OCI-M1 (cell line): ENCODE data around the gene PRELID3B.

Experiments
- DNase-seq: peaks from one replicate; lab custom pipeline; 2025; lab: John Stamatoyannopoulos, UW

Gene PRELID3B

DNA sequence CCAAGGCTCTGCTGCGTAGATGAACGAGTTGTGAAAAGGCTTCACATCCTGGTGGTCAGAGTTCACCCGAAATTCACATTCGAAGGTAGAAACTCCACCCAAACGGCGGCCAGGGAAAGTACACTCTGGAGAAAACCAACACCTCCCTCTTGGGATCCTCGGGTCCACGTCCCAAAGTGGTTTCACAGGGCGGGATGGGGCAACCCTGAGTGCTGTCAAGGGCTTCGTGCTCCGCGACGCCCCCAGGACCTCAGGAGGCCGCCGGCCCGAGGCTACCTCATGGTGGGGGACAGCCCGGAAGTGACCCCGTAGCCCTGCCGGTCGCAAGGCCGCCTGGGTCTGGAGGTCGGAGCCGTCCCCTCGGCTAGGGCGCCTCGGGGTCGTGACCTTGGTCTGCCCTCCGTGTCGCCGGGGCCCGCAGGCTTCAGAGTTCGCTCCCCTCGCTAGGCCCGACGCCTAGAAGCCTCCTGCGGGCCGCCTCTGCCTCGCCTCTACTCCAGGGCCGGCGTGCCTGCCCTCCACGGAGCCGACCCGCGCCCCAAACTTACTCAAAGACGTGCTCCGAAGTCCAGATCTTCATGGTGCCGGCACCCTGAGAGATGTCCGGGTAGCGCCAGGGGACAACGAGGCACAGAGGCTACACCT, at the start of gene PRELID3B:
Gene PRELID3B (minus strand): TSS at position 636 of the 645 bp plus-strand sequence. CDS start 56 bp downstream, at position 580.
- DNase-seq: peak; percentile 72

DNA sequence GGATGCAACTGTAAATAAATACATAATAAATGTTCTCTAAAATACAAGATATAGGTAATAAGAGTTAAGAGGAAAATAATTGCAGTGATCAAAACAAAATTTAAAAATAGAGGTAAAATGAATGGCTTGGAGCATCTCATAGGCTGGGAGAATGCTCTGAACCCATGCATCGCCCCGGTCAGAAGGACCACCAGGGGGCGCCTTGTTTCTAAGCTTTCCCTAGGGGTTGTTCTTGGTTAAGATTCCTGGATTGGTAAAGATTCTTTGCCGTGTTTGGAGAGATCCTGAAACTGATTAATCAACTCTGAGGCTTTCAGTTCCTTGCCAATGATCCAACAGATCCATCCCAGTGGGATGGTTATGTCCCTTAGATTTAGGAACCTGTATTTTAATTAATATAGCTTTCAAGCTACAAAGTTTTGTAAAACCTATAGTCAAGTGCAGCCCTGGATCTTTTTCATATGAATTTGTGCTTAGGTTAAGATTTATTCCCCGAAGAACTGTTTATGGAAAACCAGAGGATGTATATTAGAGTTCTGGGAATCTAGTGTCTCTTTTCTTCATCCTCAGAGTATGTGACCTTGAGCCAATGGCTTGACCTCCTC, 45.3 kb upstream of the PRELID3B start:
- DNase-seq: peak; percentile 82

DNA sequence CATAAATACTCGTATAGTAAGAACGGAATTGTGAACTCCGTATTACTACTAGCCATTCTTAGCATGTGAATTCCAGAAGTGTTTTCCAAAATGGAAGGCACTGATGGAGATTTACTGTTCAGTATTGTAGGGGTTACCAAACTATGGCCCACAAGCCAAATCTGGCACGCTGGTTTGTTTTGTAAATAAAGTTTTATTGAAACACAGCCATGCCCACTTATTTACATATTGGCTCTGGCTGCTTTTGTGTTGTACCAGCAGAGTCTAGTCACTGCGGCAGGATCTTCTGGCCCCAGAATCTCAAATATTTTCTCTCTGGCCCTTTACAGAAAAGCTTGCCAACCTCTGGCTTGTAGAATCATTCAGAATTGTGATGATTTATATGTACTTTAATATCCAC, 44.3 kb upstream of the PRELID3B start:
- DNase-seq: no peak

DNA sequence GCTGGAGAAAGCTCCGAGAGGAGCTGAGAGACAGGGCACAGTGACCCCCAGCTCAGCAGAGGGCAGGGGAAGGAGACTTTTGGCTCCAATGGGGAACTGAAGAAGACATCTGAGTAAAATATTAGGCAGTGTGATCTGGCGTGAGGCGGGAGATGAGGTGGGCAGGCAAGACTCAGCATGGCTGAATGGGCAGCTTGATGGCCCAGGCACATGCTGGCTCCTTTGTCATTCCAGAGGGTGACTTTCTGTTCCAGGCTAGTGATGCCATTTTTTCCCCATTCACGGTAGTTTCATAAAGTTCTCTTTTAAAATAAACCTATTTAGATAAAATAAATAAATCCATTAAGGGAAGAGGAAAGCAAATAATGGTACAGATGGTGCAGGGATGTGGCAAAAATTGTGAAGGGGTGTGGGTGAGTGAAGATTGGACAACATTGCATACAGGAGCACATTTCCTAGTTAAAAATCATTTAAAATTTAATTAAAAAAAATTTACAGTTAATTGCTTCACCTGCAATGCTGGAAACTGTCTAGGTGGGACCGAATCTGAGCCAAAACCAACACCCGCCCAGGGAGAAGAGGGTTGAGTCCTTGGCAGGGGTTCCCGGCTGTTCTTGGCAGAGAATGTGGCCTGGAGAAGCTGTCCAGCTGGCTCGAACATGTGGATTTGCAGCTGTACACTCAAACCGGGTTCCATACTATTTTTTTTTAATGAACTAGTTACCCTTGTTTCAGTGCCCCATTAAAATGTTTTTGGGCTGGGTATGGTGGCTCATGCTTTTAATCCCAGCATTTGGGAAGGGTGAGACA, 41.7 kb upstream of the PRELID3B start:
- no peak for DNase-seq

DNA sequence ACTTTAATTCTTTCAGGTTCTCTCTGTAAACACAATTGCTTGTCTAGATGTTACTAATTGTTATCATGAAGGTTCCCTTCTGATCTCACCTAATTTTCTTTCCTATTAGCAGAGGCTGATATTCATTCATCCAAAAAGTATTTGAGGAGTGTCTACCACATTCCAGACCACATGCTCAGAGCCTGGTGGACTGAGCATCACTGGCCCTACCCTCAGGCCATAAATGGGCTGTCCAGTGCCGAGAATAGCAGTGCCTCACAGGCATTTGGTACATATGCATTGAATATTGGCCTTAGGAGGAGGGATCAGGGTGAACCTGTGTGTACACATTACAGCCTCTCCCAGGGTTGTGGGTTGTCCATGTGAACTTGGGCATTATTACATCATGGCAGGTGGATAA, 40.4 kb upstream of the PRELID3B start:
- no peak for DNase-seq

DNA sequence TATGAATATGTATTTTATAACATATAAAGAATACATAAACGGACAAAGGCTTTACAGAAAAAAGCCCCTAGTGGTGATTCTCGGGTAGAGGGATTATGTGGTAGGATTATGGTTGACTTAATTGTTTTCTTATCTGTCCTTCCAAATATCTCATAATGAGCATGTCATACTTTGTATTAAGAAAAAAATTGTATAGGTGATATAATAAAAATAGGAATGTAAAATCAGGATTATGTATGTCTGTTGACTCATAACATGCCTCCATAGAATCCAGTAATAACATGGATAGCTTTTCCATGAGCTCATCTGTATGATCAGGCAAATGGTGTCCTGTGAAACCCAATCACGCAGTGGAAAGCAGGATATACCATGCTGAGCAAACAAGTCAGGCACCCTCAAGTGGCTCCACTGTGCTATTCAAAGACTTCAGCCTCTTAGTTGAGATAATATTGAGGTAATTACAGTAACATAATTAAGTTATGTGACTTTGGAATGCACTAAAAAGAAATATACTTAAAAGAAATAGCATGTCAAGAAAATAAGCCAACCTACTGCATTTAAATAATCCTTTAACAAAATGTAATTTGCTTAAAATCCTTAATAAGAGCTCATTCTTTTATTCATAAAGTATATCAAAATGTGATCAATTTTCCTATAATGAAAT, 39.6 kb upstream of the PRELID3B start:
- peak; percentile 14 for DNase-seq

DNA sequence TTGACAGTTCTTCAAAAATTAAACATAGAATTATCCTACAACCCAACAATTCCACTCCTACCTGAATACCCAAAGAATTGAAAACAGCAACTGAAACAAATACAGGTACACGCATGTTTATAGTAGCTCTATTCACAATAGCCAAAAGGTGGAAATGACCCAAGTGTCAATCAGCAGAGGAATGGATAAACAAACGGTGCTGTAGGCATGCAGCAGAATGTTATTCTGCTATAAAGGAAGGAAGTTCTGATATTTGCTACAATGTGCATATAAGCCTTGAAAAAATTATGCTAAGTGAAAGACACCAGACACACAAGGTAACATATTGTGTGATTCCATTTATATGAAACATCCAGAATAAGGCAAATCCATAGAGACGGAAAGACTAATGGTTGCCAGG, 38.5 kb upstream of the PRELID3B start:
- no peak for DNase-seq

DNA sequence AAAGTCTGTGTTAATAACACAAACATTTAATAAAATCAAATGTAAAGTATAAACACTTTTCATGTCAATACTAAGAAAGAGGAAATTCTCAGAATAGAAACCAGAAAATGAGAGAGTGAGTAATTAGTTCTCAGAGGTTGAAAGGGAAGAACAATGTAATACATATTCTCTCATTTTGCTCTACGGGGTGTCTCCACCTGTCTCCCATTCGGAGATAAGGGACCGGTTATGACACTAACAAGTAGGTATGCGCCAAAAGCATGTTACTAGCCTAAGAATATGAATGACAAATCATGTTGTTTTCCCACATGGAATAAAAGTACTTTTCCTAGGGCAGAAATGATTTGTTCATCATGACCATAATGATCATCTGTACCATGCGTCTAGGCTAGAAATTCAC, 35.6 kb upstream of the PRELID3B start:
- DNase-seq: no peak

DNA sequence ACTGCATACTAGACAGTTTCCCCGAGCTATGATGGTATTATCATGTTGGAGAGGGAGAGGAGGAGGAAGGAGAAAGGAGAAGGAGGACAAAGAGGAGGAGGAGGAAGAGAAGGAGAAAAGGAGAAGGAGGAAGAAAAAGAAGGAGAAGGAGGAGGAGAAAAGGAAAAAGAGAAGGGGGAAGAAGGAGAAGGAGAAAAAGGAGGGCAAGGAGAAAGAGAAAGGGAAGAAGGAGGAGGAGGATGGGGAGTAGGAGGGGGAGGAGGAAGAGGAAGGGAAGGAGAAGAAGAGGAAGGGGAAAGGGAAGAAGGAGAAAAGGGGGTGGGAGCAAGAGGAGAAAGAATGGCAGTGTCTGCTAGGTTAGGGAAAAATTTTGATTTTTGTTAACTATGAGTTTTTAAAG, 35.1 kb upstream of the PRELID3B start:
- no peak for DNase-seq

DNA sequence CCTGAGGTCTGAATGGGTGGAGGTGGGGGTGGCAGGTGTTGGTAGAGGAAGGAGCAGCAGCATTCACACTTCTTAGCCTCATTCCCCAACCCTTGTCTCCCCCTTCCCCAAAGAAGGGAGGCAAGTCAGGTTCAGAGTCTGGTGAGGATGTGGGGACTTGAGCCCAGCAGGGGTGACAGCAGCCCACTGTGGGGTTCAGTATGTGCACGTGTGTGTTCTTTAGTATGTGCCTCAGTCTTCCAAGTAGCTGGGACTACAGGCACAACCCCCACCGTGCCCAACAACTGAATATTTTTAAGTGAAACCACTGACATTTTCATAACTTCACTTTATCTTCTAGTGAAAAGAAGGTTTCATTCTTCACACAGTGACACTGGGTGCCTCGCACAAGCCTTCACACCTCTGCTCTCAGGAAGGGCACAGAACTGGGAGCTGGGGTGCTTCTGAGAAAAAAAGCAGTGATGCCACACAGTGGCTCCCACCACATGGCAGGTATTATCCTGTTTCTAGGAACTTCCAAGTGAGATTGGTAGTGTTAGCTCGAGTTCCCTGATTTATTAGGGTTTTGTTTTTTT, 33.4 kb upstream of the PRELID3B start:
- no peak for DNase-seq

DNA sequence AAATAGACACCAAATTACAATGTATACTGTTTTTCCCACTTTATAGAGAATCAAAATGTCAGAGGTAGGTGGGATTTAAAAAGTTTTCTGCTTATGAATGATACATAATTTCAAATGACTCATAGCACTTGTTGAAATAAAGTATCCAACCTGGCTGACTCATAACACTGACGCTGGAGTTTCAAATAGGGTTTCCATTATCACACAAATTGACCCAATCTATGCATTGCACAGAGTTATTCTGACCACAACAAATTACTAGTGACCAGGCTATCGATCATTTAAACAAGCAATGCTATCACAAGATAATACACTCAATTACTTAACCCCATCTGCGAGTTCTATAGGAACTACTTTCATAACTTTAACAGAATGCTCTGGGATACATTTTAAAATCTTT, 31.9 kb upstream of the PRELID3B start:
- peak; percentile 9 for DNase-seq

DNA sequence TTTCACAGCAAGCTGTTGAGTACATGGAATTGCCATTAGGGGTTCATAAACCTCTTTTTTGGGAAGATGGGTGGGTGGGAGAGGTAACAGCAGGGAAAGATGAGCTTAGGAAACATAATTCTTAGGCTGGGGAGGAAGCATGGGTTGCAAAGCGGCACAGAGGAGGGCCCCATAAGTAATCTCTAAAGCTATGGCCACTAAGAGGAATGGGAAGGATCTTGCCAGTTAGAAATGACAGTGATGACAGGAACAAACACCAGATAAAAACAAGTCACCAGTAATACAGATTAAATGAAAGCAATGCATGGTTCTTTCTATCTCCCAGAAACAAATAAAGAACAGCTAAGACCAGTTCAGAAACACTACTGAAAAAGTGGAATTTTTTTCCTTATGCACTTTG, 31.0 kb upstream of the PRELID3B start:
- DNase-seq: no peak

DNA sequence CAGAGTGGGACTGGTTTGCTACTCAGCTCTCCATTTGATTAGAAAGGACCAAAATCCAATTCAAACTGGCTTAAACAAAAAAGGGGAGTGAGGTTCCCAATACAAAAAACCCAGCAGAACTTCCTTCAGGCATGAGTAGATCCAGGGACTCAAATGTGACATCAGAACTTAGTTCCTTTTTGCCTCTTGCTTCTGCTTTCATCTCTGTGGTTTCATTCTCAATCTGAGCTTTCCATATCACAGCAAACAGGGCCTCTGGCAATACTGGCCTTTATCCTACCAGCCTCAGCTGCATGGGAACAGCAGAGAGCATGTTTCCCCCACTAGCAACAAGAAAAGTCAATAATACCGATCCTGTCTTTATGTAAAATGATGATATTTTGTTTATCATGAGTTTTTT, 28.6 kb upstream of the PRELID3B start:
- peak; percentile 41 for DNase-seq

DNA sequence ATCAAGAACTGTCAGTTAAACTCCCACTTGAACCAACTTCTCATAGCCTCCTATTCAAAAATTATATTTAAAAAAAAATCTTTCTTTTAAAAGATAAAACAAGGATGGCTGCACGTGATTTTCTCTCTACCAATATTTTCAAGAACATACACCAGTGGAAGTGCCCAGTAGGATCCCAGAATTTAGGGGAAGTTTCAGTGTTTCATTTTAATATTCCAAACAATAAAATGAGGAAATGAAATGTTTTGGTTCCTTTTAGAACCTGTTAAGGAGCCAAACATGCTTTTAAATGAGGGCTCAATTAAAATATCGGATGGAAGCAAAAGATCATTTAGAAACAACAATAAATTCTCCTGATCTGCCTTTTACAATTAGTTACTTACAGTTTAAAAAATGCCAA, 26.4 kb upstream of the PRELID3B start:
- no peak for DNase-seq

DNA sequence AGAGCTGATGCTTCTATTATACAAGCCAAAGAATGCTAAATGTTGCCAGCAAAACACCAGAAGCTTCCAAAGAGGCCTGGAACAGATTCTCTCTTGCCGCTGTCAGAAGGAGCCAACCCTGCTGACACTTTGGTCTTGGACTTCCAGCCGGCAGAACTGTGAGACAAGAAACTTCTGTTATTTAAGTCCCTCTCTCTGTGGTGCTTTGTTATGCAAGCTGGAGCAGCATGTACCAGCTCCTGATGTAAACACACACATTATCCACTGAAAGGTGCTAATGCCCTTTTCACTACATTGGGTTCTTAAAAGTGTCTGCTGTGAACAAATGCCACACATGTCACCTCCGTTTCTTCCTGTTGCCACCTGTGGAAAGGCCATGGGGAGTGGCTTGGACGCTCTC, 25.9 kb upstream of the PRELID3B start:
- no peak for DNase-seq

DNA sequence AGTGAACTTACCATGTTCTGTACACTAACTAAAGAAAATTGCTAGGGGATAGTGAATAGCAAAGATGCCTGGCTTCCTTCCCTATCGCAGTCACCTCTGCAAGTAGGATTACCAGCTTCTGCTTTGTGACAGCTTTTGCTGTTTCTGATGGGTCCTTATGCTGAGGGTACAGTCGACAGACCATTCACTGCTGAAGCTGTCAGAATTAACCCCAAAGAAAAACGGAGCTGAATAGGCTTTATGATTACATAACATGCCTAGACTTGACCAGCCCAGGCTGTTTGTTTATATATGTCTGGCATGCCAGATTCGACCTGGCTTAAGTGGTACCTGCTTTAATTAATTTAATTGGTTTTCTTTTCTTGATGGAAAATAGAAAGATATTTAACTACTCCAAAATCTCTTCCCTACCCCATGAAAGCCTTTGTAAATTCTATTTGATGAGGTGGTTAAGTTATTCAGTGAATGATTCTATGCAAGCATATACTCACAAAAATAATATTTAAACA, 21.7 kb upstream of the PRELID3B start:
- no peak for DNase-seq

DNA sequence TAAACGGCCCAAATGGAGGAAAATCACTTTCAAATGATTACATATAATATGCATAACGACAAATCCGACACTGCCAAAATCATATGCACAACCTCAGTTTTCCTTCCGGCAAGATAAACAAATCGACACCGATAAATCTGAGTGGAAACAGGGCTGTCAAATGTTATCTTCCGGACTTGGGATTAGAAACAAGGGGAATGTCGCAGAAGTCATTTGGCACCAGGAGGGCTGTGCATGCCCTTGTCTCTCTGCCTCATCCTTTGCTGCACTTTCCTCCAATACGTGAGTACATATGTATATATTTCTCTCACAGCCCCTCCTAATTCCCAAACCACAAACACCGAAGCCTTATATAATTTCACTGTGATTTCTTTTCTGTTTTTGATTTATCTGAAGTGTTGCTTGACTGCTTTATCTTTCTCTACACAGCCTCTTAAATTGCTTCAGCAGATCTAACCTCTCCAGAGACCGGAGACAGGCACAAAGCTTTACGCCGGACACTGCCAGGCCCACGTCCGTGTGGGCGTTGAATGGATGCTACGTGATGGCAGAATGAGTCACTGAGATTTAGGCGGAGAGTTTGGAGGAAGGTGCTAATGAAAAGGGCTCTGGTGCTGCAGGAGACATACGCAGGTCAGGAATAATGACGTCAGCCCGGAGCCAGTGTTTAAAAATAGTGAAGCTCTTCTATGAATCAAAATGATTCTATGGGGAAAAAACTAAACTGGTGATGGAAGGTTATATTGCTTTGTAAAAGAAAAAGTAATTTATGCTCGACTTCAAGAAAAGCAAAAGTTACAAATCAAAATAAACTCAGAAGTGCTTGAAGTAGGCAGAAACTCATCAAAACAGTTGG, 21.0 kb upstream of the PRELID3B start:
- DNase-seq: no peak

DNA sequence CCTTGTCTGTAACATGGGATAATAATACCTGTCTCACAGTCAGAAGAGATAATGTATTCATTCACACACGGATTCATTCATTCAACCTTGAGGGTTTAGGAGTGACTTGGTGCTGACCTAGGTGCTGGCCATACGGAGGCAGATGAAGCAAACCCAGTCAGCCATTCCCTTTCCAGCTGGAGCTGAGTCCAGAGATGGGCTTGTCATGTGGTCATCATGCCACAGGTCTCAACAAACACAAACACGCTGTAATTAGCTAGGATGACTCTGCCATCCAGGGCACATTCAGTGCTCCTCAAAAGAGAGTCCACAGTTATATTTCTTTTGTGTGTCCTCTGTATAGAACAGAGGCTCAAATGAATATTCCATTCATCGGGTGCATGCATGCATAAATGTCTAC, 19.5 kb upstream of the PRELID3B start:
- DNase-seq: no peak

DNA sequence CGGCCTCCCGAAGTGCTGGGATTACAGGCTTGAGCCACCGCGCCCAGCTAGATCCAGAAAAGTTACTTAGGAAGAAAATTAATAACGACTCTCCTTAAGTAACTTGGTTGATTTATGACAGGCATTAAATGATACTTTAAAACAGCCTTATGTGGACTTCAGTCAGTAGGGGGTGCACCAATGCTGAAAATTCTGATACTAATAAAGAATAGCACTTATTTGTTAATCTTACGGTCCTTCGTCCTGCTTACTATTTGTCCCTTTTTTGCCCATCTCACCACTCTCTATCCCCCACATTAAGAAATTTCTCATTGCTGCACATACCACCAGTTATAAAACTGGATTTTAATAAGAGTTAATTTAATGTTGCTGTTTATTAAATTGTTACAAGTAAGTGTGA, 12.7 kb upstream of the PRELID3B start:
- DNase-seq: no peak

DNA sequence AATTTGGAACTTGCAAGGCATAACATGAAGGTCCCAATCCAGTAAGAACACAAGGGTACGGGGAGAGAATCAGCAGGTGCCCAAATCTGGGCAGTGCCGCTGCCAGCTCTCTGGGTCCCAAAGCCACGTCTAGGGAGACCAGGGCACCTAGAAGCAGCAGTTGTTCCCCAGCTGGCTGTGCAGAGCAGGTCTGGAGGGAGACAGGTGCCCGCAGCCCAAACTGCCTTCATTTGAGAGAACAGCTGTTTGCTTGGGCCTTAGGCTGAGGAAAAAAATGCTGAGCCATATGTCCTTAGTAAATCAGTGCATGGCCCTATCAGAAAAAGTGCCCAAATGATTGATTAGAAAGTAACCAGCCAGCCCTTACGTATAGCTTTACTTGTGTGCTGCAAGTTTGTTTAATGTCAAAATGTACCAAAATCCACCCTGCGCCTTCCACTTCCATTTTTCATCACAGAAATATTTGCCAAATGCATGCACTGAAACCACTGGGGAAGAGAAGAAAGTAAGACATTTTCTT, 9.1 kb upstream of the PRELID3B start:
- no peak for DNase-seq

DNA sequence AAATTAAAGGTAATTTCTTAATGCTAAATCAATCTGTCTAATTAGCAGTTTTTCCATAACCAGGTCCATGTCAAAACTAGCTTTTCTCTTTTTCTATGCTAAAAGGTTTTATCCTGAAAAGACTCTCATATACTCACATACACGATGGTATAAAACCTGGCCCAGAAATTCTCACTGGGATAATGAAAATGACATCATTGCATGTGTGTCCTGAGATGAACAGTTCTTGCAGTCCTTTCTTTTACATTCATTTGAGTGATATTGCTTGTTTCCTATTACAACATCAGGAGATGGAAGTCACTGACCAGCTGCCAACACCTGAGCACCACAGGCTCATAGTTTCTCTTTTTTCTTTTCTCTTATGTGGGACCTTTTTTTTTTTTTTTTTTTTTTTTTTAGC, 7.9 kb upstream of the PRELID3B start:
- no peak for DNase-seq
